ENCODE measurements around the gene IMPACT. TPM values are rescaled to one million over a fixed set of nuclear protein-coding genes. Genes with fewer than 3 reads are reported as not detected.

IMPACT gene
- total and polyA plus RNA-seq, 2 of the 8 experiments (the other 6 are each of a cell fraction or from before 2014, with no cell fraction given) = 31.1 to 44.6 TPM

DNA sequence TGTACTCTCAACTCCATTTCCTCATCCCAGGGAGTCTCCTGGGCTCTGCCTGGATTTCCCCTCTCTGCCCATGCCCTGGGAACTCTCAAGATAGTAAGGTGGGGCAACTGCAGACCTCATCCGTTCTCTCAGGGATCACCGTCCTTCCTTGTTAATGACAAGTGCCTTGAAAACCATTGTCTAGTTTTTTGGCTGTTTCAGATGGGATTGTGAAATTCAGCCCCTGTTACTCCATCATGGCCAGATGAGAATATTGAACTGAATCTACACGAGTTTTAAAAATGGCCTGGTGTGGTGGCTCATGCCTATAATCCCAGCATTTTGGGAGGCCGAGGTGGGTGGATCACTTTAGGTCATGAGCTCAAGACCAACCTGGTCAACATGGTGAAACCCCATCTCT, 33.3 kb downstream of the IMPACT start:
- CTCF ChIA-PET (ENCODE audit: partially characterized antibody) = interaction anchor here (0.8 to 6.0 kb wide), 5 partner anchors 13 to 100 kb away, joined by 3 to 42 read pairs (median 3); no protein-coding TSS in a partner anchor
- Histone ChIP-seq H2AK5ac (ENCODE audit: low read depth, low read length) (no peak overlapping the region), H3K27ac (ENCODE audit: low read depth, low read length) (no peak overlapping the region), H2BK12ac (ENCODE audit: low read depth, low read length) (no peak overlapping the region), H3K79me2 (ENCODE audit: control insufficient read depth in 1 of 2, insufficient read depth in 2 of 2, low read length in 2 of 2) (no peaks in the 10 kb centered on the region), H3K36me3 (ENCODE audit: control insufficient read depth in 2 of 4, insufficient read depth in 4 of 4, low read length in 3 of 4) (no peaks in the 10 kb centered on the region), H2BK5ac (ENCODE audit: low read depth, low read length) (no peak overlapping the region), H3K4ac (replicated peaks; ENCODE audit: insufficient read length, low read depth, low read length) (no peak overlapping the region), H3K23ac (ENCODE audit: insufficient read length) (no peak overlapping the region), H3K4me2 (ENCODE audit: insufficient read depth in 1 of 2, low read depth in 2 of 2, low read length in 2 of 2) (no peak overlapping the region), H3K27me3 (replicated peaks in 1 of 4; ENCODE audit: control insufficient read depth in 3 of 4, extremely low read depth in 1 of 4, insufficient read depth in 3 of 4, low read length in 3 of 4) (no peaks in the 10 kb centered on the region), H4K8ac (ENCODE audit: extremely low read depth, insufficient read depth, low read length) (no peak overlapping the region), H2BK15ac (ENCODE audit: low read length) (no peak overlapping the region), H4K20me1 (replicated peaks in 1 of 2; ENCODE audit: control insufficient read depth in 1 of 2, insufficient read depth in 2 of 2, low read length in 2 of 2) (no peaks in the 10 kb centered on the region), H3K4me3 (ENCODE audit: extremely low read depth in 1 of 4, insufficient read depth in 2 of 4, low read depth in 3 of 4, low read length in 4 of 4) (no peak overlapping the region), H3K56ac (replicated peaks; ENCODE audit: insufficient read length, low read depth, low read length) (no peak overlapping the region), H3K14ac (ENCODE audit: insufficient read length) (no peak overlapping the region), H3K79me1 (ENCODE audit: low read depth, low read length) (no peaks in the 10 kb centered on the region), H2BK120ac (replicated peaks; ENCODE audit: low read depth, low read length) (no peak overlapping the region), H3K18ac (ENCODE audit: extremely low read depth, low read length) (no peak overlapping the region), H3K4me1 (replicated peaks in 1 of 4; ENCODE audit: control insufficient read depth in 3 of 4, insufficient read depth in 4 of 4, low read length in 3 of 4) (0 out of 7 replicates have a peak, but pooled peaks cover 0 to 3% (median 0%) of the 10 kb centered on the region in 4 experiments), H4K91ac (replicated peaks; ENCODE audit: insufficient read length, low read length) (no peak overlapping the region), H2AFZ (ENCODE audit: low read length) (no peak overlapping the region), H2BK20ac (ENCODE audit: low read length) (no peak overlapping the region), H4K5ac (ENCODE audit: insufficient read length, low read depth, low read length) (no peak overlapping the region), H3K9me3 (ENCODE audit: insufficient read depth in 2 of 2, low read depth in 1 of 2, low read length in 1 of 2) (no peaks in the 10 kb centered on the region), H3K9ac (replicated peaks in 1 of 4; ENCODE audit: extremely low read depth in 1 of 4, low read depth in 3 of 4, low read length in 3 of 4) (no peak overlapping the region), H3K23me2 (ENCODE audit: low read depth, low read length) (no peaks in the 10 kb centered on the region)
- DNase-seq (ENCODE audit: low read depth in 1 of 2, low spot score in 2 of 2) = no peak
- FAIRE-seq = no peak
- POLR2A ChIA-PET (ENCODE audit: partially characterized antibody) = interaction anchor here (1.2 kb wide), 1 partner anchor 33 kb away, joined by 3 read pairs; the partner anchor contains the start of gene IMPACT
- WGBS, 2 experiments (ENCODE audit: extremely low coverage in 1 of 2, insufficient coverage in 1 of 2, insufficient read length in 1 of 2, insufficient replicate concordance in 2 of 2, low coverage in 1 of 2, low lambda C conversion rate in 2 of 2, missing lambda C conversion rate in 1 of 2) = 93% methylated on average over 4 of the region's 4 CpGs; no CpG with 5 or more reads in 1 of the 2 experiments
- no peak for TF ChIP-seq CTBP2 (IDR thresholded peaks at IDR 0.05; ENCODE audit: borderline replicate concordance, insufficient read depth, insufficient read length, low read length)
- TF ChIP-seq GABPA (IDR thresholded peaks at IDR 0.05; ENCODE audit: borderline replicate concordance, insufficient read depth, low read length) = no peak

All from H1 (cell line).